Endothelial cell of umbilical vein (primary cell): Measurements from ENCODE around the gene METTL26. TPM values are rescaled to one million over a fixed set of nuclear protein-coding genes. Genes with fewer than 3 reads are reported as not detected.

Experiments used
- BruUV-seq: library from RNA; stranded (reverse); fragments of 400-500 nt; replicated peaks from 2 replicates; lab custom pipeline; 2021; lab: Mats Ljungman, UMichigan
- CTCF ChIA-PET: fragments of 300-600, 350-600 bp; sonication (Branson Sonifier 250); formaldehyde crosslinking; loops from one replicate; lab custom pipeline; 2021; ENCODE audit warnings: antibody characterized with exemption, inconsistent platforms; lab: Charles Lee
- POLR2A ChIA-PET: fragments of 300-600, 350-600 bp; sonication (Branson Sonifier 250); formaldehyde crosslinking; loops from one replicate; lab custom pipeline; 2021; ENCODE audit warnings: antibody characterized with exemption, inconsistent platforms; lab: Charles Lee
- DNase-seq: peaks from one replicate; pipeline ENCODE4 v3.0.0-alpha.2; 2011; ENCODE audit warnings: low read depth, low spot score
- FAIRE-seq: peaks from 2 replicates; lab custom pipeline; 2011; peaks lifted over from hg19 to GRCh38; lab: Jason Lieb, UNC
- H2AFZ ChIP-seq: 2 replicates; pipeline ENCODE4 v1.6.0; 2012; ENCODE audit warnings: low read depth, low read length, control low read depth, inconsistent platforms
- H3K27ac ChIP-seq: 2 replicates; pipeline ENCODE4 v1.5.1; 2011; ENCODE audit warnings: low read depth, mild to moderate bottlenecking, control low read depth, low read length, moderate library complexity; ENCODE audit not compliant: insufficient read depth
- H3K27me3 ChIP-seq, 2 experiments: 2 replicates each; pipeline versions ENCODE4 v1.6.0 to v1.6.1; 2011; ENCODE audit warnings: low read length in 2 of 2, mixed read lengths in 1 of 2; ENCODE audit not compliant: control insufficient read depth in 2 of 2, insufficient read depth in 2 of 2
- H3K36me3 ChIP-seq, 2 experiments: 2 replicates in 1 of 2; 3 replicates in 1 of 2; pipeline ENCODE4 v1.5.1; 2011; ENCODE audit warnings: low read length in 2 of 2, mild to moderate bottlenecking in 1 of 2, moderate library complexity in 1 of 2; ENCODE audit not compliant: control insufficient read depth in 2 of 2, insufficient read depth in 2 of 2; ENCODE audit errors: extremely low read depth in 1 of 2
- H3K4me1 ChIP-seq: 3 replicates; pipeline ENCODE4 v1.5.1; 2011; ENCODE audit warnings: mild to moderate bottlenecking, low read length; ENCODE audit not compliant: control insufficient read depth, insufficient read depth; ENCODE audit errors: extremely low read depth
- H3K4me2 ChIP-seq: 2 replicates; pipeline ENCODE4 v1.6.1; 2011; ENCODE audit warnings: low read length, control low read depth, mixed read lengths; ENCODE audit not compliant: insufficient read depth
- H3K4me3 ChIP-seq, 3 experiments: fragments of 200-600 bp in 1 of 3; sonication (generic), shearing (Covaris generic) in 1 of 3; replicated peaks in 1 of 3; 2 replicates each; pipeline ENCODE4 v1.5.1; 2011 to 2016; ENCODE audit warnings: control low read depth in 3 of 3, low read length in 3 of 3, mild to moderate bottlenecking in 2 of 3, inconsistent platforms in 1 of 3, low read depth in 1 of 3, moderate library complexity in 1 of 3; ENCODE audit not compliant: insufficient read depth in 1 of 3
- H3K79me2 ChIP-seq: 2 replicates; pipeline ENCODE4 v1.6.0; 2012; ENCODE audit warnings: low read length, inconsistent platforms; ENCODE audit not compliant: control insufficient read depth, insufficient read depth
- H3K9ac ChIP-seq: replicated peaks from 2 replicates; pipeline ENCODE3; 2011; ENCODE audit warnings: low read length, control low read depth; ENCODE audit not compliant: insufficient read depth; ENCODE audit errors: extremely low read depth
- H3K9me1 ChIP-seq: replicated peaks from 3 replicates; pipeline ENCODE4 v1.6.0; 2011; ENCODE audit warnings: mild to moderate bottlenecking, low read length; ENCODE audit not compliant: control insufficient read depth, insufficient read depth; ENCODE audit errors: extremely low read depth
- H3K9me3 ChIP-seq: replicated peaks from 2 replicates; pipeline ENCODE4 v1.5.1; 2012; ENCODE audit warnings: low read length, inconsistent platforms; ENCODE audit not compliant: control insufficient read depth, insufficient read depth
- H4K20me1 ChIP-seq: replicated peaks from 2 replicates; pipeline ENCODE3; 2011; ENCODE audit warnings: mild to moderate bottlenecking, low read length; ENCODE audit not compliant: control insufficient read depth, insufficient read depth; ENCODE audit errors: extremely low read depth
- EZH2 ChIP-seq: IDR thresholded peaks from 2 replicates; pipeline ENCODE4 v1.6.1; 2012; ENCODE audit warnings: borderline replicate concordance, low read depth, mild to moderate bottlenecking, moderate library complexity, low read length, inconsistent platforms; ENCODE audit not compliant: severe bottlenecking
- FOS ChIP-seq: IDR thresholded peaks from 2 replicates; pipeline ENCODE4 v1.6.1; 2011; ENCODE audit warnings: mild to moderate bottlenecking, low read length, moderate library complexity, borderline replicate concordance; ENCODE audit not compliant: insufficient read depth
- GATA2 ChIP-seq: IDR thresholded peaks from 2 replicates; pipeline ENCODE4 v1.7.0; 2011; ENCODE audit warnings: low read depth, mild to moderate bottlenecking, moderate library complexity, mixed read lengths, low read length; ENCODE audit not compliant: insufficient read length, insufficient read depth
- JUN ChIP-seq: IDR thresholded peaks from 2 replicates; pipeline ENCODE4 v1.6.1; 2011; ENCODE audit warnings: borderline replicate concordance, low read depth; ENCODE audit not compliant: insufficient read length, insufficient read depth
- MYC ChIP-seq: IDR thresholded peaks from one replicate; pipeline ENCODE4 v1.6.1; 2011; ENCODE audit warnings: mild to moderate bottlenecking, low read depth, low read length
- POLR2A ChIP-seq: IDR thresholded peaks from 2 replicates; pipeline ENCODE4 v1.6.1; 2012; ENCODE audit warnings: low read depth, mild to moderate bottlenecking, control low read depth, low read length
- POLR2AphosphoS5 ChIP-seq: IDR thresholded peaks from 2 replicates; pipeline ENCODE4 v1.6.1; 2012; ENCODE audit warnings: low read depth, mild to moderate bottlenecking, control low read depth, low read length, moderate library complexity; ENCODE audit not compliant: insufficient read depth
- dilution Hi-C: fragments of 300-500 bp; cut with MboI; formaldehyde crosslinking; loops from one replicate; pipeline ENCODE4 v1.15.0; 2019; ENCODE audit warnings: low sequenced_read_pairs; ENCODE audit not compliant: extremely low pct_ligation_motif_present
- intact Hi-C: fragments of 100-400 bp; cut with micrococcal nuclease; formaldehyde crosslinking; loops from one replicate; pipeline ENCODE4 v1.10.0; 2022
- polyA plus RNA-seq, 4 experiments: library from polyadenylated mRNA; depleted of rRNA in 3 of 4; stranded (reverse) in 3 of 4; unstranded in 1 of 4; fragments of >200 nt; gene quantifications; 2 replicates each; pipeline versions ENCODE4 v1.2.1 to v1.2.3, GENCODE V29; 2011 to 2012; ENCODE audit warnings: missing spikeins in 1 of 4
- total RNA-seq: library from RNA; stranded (reverse); gene quantifications from 2 replicates; pipeline ENCODE4 v1.2.3, GENCODE V29; 2021
- TF ChIP-seq, protein P1 (sequence below), 2 donors: IDR thresholded peaks; 1 replicate in 1 of 2; 2 replicates in 1 of 2; pipeline ENCODE4 v1.5.1; 2011; ENCODE audit warnings: low read length in 2 of 2, mild to moderate bottlenecking in 2 of 2, moderate library complexity in 2 of 2, control low read depth in 1 of 2, inconsistent platforms in 1 of 2, low read depth in 1 of 2; ENCODE audit not compliant: insufficient read depth in 1 of 2; ENCODE audit errors: extremely low read depth in 1 of 2
- TF ChIP-seq, protein P2 (sequence below): IDR thresholded peaks from 2 replicates; pipeline ENCODE4 v1.6.1; 2011; ENCODE audit not compliant: insufficient read depth, insufficient read length

Gene METTL26
- total and polyA plus RNA-seq, 2 donors (not counting 3 experiments of a cell fraction or from before 2014, with no cell fraction given), result 114 to 138 TPM

DNA sequence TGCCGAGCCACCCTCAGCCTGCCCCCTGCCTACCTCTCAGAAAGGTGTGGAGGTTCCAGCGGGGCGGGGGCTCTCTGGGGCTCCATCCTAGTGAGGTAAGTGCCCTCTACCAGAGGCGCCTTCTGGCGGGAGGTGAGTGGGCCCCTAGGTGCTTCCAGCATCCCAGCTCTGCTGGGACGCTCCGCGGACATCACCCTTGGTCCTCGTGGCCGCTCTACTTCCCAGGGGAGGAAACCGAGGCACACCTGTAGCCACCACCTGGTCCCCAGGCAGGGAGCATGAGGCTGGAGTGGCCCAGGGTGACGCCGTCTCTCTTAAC, 6.9 kb upstream of the METTL26 start:
- Histone ChIP-seq H3K36me3 (no peaks in the 10 kb centered on the region), H3K27me3 (no peaks in the 10 kb centered on the region), H2AFZ (no peak overlapping the region), H4K20me1 (no peaks in the 10 kb centered on the region), H3K79me2 (no peaks in the 10 kb centered on the region), H3K27ac (no peak overlapping the region), H3K4me2 (no peak overlapping the region), H3K4me3 (no peak overlapping the region), H3K9me3 (no peaks in the 10 kb centered on the region), H3K4me1 (peaks cover 9% of the 10 kb centered on the region), H3K9ac (no peak overlapping the region), H3K9me1 (no peaks in the 10 kb centered on the region)
- ChIA-PET CTCF (interaction anchor here (1.1 kb wide), 1 partner anchor 18 kb away, joined by 3 read pairs; no protein-coding TSS in a partner anchor), POLR2A (no interaction called here)
- no TSS peak for BruUV-seq
- intact Hi-C loops (no loop called here), dilution Hi-C loops (no loop called here)
- TF ChIP-seq, protein P1, sequence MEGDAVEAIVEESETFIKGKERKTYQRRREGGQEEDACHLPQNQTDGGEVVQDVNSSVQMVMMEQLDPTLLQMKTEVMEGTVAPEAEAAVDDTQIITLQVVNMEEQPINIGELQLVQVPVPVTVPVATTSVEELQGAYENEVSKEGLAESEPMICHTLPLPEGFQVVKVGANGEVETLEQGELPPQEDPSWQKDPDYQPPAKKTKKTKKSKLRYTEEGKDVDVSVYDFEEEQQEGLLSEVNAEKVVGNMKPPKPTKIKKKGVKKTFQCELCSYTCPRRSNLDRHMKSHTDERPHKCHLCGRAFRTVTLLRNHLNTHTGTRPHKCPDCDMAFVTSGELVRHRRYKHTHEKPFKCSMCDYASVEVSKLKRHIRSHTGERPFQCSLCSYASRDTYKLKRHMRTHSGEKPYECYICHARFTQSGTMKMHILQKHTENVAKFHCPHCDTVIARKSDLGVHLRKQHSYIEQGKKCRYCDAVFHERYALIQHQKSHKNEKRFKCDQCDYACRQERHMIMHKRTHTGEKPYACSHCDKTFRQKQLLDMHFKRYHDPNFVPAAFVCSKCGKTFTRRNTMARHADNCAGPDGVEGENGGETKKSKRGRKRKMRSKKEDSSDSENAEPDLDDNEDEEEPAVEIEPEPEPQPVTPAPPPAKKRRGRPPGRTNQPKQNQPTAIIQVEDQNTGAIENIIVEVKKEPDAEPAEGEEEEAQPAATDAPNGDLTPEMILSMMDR (IDR thresholded peaks at IDR 0.05; ENCODE audit: extremely low read depth in 1 of 2, insufficient read depth in 1 of 2, low read depth in 1 of 2, low read length in 2 of 2), result no peak
- TF ChIP-seq JUN, result no peak
- no peak for TF ChIP-seq FOS
- DNase-seq, result no peak
- FAIRE-seq, result no peak

- Histone ChIP-seq H3K4me2 (peak overlapping the region; percentile 4), H3K9me3 (no peaks in the 10 kb centered on the region), H3K36me3 (no peaks in the 10 kb centered on the region), H3K79me2 (no peaks in the 10 kb centered on the region), H3K4me3 (peak overlapping the region; percentile 32 to 52 (median 36)), H3K4me1 (peaks cover 9% of the 10 kb centered on the region), H4K20me1 (no peaks in the 10 kb centered on the region), H3K9ac (no peak overlapping the region), H3K27ac (no peak overlapping the region), H3K9me1 (no peaks in the 10 kb centered on the region), H2AFZ (peak overlapping the region; percentile 48), H3K27me3 (no peaks in the 10 kb centered on the region)
- no peak for FAIRE-seq
- ChIA-PET CTCF (interaction anchor here (1.0 to 1.1 kb wide), 2 partner anchors 17 to 18 kb away, joined by 3 read pairs; no protein-coding TSS in a partner anchor), POLR2A (no interaction called here)
- intact Hi-C loops (no loop called here), dilution Hi-C loops (no loop called here)
- no peak for TF ChIP-seq FOS
- TF ChIP-seq POLR2AphosphoS5, result no peak
- TF ChIP-seq MYC, result no peak
- TF ChIP-seq GATA2, result no peak
- no peak for TF ChIP-seq EZH2
- TF ChIP-seq, protein P2, sequence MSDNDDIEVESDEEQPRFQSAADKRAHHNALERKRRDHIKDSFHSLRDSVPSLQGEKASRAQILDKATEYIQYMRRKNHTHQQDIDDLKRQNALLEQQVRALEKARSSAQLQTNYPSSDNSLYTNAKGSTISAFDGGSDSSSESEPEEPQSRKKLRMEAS, result no peak
- TF ChIP-seq, protein P1 (IDR thresholded peaks at IDR 0.05; ENCODE audit: extremely low read depth in 1 of 2, insufficient read depth in 1 of 2, low read depth in 1 of 2, low read length in 2 of 2), result no peak
- no peak for TF ChIP-seq POLR2A
- no peak for TF ChIP-seq JUN
- BruUV-seq, result no TSS peak
- DNase-seq, result no peak
These were observed 6.3 kb upstream of the METTL26 start for GRCh38 chr16:642189-643049.
